ENCODE results near the gene FBLN7. TPM values are rescaled to one million over a fixed set of nuclear protein-coding genes. Genes with fewer than 3 reads are reported as not detected.

FBLN7 gene
- 1.2 and 2.6 TPM in 2 replicates for total RNA-seq

DNA sequence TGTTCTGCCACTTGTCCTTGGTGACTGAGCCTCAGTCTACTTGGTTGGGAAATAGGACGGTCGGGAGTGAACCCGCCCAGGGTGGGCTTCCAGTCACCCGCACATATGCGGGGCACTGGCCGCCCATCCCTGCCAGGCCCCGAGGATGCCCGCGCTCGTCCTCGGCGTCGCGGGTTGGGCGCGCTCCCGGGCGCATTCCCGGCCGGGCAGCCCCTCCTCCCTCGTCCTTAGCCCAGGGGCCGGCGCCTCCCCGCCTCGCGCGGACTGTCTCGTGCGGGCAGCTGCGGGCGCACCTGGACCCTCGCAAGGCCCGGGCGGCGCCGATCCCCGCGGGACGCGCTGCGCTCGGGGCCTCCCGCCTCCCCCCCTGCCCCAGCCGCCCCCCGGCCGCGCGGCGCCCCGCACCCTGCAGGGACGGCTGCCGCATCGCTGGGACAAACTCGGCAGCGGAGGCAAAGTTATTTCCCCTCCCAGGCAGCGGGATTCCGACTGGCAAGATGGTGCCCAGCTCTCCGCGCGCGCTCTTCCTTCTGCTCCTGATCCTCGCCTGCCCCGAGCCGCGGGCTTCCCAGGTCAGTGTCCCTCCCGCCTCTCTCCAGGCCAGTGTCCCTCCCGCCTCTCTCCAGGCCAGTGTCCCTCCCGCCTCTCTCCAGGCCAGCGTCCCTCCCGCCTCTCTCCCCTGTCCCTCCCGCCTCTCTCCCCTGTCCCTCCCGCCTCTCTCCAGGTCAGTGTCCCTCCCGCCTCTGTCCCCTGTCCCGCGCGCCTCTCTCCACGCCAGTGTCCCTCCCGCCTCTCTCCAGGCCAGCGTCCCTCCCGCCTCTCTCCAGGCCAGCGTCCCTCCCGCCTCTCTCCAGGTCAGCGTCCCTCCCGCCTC lies at the start of gene FBLN7:
Gene FBLN7 (plus strand): TSS at position 227 of the 874 bp plus-strand sequence. CDS start 271 bp downstream, at position 498.

Other genes starting within 250 kb of the FBLN7 start
- 15.8 and 17.3 TPM in 2 replicates for gene MERTK, start 239.8 kb upstream of the FBLN7 start, total RNA-seq
- gene TMEM87B, start 83.1 kb upstream of the FBLN7 start, total RNA-seq, result 44.3 and 54.0 TPM in 2 replicates
- 3.9 and 8.6 TPM in 2 replicates for gene ZC3H8, start 116.7 kb downstream of the FBLN7 start, total RNA-seq
- gene ZC3H6, start 137.2 kb downstream of the FBLN7 start, total RNA-seq, result 1.4 and 2.9 TPM in 2 replicates